GM18511 (cell line): ENCODE results near the gene HRH2.

Experiments
- ATAC-seq: cut with Tn5 transposase; IDR thresholded peaks from one replicate; pipeline ENCODE4 v1.9.1; 2021; ENCODE audit warnings: mild to moderate bottlenecking, moderate library complexity; ENCODE audit not compliant: unreplicated experiment

The HRH2 gene

DNA sequence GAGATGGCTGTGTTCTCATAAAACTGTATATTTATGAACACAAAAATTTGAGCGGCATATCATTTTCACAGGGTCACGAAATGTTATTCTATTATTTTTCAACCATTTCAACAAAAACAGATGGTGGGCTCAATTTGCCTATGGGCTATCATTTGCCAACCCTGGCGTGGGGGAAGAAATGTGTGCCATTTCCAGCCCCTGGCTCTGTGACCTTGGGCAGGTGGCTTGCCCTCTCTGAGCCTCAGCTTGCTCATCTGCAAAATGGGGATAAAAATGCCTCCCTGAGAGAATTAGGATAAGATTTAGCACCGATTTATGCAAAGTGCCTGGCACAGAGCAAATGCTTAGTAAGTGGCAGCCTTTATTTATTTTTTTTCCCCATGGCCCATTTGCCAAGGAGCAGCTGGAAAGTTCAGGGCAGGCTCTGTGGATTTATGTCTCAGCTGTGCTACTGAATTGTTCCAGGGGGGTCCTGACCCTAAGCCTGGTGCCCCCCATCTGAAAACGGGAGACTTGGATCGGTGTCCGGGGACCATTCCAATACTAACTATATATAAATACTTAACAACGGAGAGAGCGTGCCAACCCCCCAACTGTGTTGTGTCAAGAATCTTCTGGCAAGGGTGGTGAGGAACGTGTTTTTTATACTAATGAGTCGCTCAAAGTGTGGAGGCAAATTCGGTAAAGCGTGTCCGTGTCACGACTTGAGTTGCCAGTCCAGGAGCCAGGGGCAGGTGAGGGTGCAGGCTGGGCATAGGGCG, 34.5 kb downstream of the HRH2 start:
- ATAC-seq: no peak

DNA sequence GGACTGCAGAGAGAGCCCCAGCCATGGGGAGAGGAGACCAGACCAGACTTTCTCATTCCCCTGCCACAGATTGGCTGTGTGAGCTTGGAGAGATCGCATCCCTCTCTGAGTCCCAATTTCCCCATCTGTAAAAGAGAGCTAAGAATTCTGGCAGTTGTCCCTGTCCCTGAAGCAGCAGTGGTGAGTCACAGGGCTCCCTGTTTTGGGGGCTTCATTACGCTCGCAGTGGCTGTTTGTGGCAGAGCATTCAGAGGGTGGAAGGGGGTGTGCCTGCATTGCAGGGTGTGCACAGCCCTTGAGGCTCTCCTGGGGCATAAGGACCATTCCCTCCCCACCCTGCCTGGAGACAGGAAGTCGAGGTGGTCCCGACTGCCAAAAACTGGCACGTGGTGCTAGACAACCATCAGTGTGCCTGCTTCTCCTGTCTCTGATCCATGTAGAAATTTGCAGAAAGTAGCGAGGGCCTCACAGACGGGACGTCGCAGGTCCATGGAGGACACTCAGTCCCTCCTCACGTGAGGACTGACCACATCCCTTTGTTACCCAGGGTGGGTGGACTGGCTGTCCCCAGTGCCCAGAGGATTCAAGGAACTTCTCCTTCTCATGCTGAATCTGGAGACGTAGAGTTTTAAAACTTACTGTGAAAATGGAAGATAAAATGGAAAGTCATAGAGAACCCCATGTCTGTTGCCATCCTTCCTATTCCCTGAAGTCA, 35.3 kb downstream of the HRH2 start:
- ATAC-seq: no peak

DNA sequence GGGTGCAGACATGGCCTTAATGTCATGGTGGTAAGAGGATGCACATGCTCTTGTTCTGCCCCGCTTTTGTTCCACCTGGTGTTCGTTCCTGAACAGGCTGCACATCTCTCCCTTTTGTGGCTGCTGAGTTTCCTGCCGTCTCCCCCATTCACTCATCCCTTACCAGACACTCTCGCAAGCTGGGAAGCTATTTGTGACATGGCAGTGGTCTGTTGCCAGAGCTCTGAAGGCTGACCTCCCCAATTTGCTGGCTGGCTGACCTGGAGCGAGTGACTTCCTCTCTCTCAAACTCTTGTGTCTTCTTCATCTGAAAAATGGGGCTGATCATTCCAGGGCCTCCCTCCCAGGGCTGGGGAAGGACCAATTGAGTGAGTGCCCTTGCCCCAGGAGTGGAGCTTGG, 35.9 kb downstream of the HRH2 start:
- no peak for ATAC-seq

DNA sequence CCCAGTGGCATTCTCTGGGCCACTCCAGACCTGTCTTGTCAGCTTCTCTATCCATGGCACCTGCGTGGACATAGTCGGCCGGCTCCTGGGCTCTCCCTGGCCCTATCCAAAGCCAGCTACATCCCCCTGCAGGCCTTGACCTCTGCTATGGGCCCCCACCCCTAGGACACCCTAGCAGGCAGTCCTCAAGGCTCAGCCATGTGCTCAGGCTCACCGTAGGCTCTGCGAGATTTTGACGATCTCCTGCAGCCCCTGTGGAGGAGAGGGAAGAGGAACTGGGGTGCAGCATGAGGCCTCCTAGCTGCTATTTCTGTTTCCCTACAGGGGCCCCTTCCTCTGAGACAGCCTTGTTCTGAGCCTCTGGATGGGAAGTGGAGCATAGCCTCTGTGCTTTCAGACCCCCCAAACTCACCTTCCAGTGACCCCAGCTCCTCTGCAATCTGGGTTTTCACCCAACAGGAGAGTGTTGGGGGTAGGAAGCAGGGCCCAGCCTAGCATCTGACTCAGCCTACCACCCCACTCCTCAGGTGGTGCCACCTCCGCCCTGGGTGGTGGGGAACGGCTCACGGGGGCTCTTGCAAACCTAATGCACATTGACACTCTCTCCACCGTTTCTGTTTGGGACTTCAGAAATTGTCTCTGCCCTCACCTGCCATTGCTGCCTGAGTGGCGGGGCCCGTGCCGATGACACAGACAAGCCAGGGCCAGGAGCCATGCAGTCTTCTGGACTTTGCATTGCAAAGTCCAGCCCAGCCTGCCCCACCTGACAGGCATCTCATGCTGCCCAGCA, 36.7 kb downstream of the HRH2 start:
- ATAC-seq: no peak

DNA sequence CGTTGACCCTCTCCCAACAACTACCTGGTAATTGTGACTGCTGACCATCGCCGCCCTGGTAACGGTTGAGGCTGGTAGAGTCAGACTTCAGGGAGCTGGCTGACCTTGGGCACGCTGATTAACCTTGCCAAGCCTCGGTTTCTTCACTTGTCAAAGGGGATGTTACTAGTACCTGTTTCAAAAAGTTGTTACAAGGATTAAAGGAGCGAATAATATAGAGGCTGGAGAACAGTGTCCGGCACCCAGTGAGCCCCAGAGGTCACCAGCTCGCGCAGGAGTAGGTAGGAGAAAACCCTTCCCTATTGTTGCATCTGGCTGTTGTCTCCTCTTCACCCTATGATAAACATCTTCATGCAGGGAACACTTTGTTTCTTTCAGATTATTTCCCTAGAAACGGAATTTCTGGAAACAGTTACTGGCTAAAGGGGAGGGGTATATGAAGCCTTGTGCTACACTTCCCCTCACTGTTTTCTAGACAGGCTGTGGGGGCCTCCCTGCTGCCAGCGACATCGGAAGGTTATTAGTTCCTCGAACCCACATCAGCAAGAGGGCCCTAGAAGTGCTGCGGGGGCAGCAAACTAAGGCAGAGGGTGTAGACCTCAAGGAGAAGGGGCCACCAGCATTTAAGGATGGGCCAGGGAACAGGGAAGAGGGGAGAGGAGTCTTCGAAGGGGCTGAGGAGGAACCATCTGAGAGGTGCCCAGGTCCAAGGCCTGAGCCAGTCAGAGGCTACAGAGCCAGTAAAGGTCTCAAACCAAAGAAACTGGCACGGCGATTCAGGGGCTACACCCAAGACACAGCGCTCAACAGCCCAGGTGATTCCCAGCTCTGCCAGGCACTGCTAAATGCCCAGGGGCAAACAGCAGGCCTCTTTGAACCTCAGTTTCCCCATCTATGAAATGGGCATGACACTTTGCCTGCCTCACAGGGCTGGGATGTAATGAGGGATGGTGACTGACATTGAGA, 37.6 kb downstream of the HRH2 start:
- no peak for ATAC-seq

DNA sequence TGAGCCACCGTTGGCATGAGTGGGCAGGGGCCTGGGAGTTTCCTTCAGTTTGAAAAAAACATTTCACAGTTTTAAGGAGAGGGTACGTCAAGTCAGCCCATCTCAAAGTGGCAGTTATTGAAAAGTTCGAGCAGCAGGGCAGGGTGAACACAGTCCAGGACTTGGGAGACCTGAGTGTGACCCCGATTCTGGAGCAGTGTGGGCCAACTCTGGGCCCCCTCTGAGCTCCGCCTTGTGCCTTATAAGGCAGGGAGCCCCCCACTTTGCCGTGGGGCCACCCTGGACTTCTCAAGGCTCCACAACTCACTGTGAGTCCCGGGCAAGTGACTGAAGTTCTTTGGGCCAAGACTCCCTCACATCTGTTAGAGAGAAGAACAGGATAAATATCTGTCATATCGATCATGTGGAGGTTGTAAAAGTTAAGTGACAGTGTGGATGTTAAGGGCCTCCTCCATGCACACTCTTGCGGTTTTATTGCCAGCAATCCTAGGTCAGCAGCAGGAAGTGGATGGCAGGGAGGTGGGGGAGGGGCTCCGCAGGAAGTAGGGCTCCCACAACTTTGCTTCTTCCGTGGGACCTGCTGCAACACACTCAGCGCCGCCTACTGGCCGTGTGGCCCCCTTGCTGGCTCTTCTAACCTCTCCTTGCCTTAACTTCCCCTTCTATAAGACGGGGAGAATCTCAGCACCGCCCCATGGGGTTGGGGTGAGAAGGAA, 38.4 kb downstream of the HRH2 start:
- ATAC-seq: no peak

DNA sequence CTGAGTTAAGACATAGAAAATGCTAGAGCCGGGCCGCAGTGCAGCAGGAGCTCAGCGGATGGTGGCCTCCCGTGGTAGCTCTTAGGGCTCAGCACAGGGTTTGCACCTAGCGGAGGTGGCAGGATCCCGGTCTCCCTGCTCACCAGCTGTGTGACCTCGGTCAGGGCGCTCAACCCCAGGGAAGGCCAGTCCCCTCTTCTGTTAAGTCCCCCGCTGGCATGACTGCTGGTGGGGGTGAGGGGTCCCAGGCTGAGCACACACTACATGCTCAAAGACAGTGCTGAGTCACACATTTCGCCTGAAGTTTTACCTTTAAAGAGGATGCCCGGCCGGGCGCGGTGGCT, 39.0 kb downstream of the HRH2 start:
- no peak for ATAC-seq

DNA sequence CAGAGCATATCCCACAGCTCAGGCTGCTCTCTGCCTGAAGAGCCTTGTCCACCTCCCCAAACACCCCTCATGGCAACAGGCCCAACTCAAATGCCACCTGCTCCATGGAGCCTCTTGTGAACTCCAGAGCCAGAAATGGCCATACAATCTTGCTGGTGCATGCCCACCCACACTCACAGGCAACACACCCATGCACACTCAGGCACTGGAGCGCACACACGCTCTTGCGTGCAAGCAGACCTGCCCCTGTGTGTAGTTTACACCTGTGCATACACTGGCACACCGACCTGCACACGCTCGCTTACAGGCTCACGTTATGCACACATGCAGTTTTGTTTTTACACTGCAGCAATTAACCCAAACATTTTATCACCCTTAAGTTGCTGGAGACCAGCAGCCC, 40.0 kb downstream of the HRH2 start:
- no peak for ATAC-seq

DNA sequence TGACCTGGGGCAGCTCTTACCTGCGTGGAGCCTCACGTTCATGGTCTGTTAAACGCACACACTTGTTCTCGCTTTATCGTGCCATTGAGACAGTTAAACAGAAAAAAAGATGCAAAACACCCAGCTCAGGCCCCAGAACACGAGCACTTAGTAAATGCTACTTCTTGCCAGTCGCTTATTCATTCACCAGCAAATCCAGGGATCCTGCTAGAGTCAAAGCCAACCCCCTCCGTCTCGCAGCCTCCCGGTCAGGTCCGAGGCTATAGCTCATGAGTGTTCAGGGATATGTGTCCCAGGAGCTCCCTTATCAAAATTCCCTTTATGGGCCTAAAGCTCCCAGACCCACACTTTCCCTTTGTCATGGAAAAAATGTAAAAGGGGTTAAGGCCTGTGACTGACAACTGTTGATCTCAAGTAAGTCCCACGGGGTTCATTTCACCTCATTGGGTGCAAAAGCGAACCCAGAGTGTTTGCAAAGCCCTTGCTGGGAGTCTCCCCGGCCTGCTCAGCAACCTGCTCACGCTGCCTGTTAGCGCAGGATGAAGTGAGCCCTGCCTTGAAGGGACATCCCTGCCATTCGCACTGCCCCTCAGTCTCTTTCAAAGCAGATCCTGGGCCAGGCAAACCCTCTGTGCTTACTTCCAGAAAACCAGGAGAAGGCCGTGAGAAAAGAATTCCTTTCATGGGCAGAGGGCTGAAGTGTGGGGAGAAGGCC, 40.7 kb downstream of the HRH2 start:
- ATAC-seq: no peak

DNA sequence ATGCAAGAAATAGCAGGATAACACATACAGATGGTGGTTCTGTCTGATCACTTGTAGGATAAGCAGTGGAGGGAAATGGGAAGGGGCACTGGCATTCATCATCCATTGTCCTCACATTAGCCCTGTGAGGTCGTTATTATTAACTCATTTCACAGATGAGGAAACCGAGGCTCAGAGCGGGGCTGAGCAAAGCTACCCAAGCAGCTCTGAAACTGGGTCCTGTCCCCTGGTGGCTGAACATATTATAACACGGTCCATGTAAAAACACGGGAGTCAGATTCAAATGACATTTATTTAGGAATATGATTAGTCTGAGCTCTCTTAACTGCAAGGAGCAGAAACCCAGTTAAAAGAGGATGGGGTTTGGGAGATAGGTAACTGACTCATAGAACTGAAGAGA, 43.1 kb downstream of the HRH2 start:
- no peak for ATAC-seq

DNA sequence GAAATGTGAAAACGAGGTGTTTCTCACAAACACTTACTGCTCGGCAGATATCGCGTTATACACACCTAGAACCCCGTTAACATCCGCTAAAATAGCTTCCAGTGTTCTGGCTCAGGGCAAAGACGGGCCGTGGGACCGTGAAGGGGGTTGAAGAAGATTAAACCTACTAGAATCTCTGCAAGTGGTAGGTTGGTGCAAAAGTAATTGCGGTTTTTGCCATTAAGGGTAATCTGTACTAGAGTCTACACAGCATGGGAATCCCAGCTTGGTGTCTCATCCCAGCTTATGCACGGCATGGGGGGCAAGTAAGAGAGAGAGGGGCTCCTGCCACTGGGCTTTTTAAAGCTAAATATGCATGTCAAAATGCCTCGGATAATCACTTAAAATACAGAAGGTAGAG, 43.9 kb downstream of the HRH2 start:
- no peak for ATAC-seq

DNA sequence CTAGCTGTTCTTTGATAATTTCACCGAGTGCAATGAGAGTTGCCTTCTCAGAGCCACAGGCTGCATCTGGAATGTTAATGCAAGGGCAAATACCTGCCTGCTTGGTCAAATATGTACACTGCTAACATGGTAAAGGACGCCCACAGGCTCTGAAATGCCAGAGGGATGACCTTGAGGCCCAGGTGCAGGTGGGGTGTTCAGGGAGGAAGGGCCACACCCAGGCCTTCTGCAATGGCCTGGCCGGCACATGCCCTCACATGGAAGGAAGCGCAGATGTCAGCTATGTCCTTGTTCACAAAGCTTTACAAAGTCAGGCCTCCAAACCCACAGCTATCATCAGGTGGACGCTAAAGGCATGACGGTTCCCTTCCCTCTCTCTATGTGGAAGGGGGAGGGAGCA, 48.6 kb downstream of the HRH2 start:
- ATAC-seq: no peak

DNA sequence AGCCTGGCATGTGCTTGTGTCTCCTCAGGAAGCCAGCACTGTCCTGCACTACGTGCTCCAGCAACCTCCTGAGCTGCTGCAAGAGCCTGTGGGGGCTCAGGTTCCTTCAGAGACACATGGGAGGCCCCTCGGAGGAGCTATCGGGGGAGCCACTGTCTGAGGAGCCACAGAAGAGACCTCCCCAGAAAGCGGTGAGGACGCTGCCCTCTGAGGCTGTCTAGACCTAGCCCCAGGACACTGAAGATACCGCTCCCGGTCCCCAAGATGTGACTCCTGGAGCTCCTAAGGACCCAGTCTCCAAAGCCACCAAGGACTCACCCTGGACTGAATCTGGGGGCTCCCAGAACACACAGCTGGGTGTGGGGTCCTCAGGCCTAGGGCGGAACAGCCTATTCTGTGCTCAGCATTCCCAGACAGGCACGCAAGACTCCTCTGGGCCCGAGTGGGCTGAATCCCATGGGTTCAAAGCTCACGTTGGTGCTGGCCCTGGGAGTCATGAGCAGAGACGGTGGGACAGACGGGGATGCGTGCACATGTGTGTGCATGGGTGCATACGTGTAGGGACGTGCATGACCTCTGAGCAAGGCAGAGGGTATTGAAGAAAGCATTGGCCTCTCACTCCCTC, 50.0 kb downstream of the HRH2 start:
- ATAC-seq: no peak

DNA sequence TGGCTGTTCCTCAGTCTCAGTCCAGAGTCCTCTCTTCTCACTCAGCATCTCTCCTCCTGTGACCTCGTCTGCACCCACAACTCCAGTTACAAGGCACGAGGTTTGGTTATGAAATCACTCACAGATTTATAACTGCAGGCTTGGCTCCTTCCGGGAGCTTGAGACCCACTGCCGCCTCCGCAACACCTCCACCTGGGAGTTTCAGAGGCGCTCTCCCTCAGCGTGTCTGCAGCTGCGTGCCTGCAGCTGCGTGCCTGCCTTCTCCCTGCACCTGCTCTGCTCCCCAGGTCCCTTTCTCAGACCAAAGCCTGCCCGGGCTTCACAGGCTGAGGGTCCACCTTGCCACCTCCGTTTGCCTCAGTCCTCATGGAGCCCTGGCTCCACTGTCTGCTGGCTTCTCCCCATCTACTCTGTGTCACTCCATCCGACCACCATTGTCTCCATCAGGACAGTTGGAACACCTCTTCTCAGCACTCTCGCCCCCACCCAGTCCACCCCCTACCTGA, 51.5 kb downstream of the HRH2 start:
- peak; percentile 43 for ATAC-seq

DNA sequence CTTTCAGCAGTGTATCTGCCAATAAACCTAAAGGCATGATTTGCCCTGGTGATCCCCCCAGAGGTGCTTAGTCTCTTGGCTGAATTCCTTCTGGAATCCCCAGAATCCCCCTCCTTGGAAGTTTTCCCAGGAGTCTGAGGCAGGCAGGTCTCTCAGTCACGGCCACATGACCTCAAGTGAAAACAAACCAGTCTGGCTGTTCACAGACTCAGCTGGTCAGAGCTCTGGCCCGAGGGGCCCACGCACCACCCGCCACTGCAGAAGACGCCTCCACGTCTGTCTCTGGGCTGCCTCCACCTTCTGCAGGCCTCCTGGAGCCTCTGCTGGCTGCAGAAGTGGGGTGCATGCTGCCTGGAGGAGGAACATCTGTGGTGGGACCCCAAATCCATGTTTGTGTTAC, 52.5 kb downstream of the HRH2 start:
- no peak for ATAC-seq

DNA sequence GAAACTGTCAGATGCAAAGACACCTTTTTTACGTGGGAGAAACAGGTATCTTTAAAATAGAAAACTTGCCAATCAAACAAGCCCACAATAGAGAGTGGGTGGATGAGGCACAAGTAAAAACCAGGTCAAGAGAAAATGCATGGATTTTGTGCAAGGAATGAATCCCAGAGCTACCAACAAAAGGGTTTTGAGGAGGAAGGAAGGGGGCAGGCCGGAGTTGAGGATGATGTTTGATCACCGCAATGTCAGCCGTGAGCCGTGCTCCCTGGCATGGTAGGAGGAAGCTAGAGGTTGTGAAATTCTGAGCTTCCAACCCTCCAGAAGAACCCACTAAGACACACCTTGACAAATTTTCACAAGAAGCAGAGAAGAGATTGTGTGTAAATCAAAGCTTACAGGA, 53.2 kb downstream of the HRH2 start:
- ATAC-seq: no peak

DNA sequence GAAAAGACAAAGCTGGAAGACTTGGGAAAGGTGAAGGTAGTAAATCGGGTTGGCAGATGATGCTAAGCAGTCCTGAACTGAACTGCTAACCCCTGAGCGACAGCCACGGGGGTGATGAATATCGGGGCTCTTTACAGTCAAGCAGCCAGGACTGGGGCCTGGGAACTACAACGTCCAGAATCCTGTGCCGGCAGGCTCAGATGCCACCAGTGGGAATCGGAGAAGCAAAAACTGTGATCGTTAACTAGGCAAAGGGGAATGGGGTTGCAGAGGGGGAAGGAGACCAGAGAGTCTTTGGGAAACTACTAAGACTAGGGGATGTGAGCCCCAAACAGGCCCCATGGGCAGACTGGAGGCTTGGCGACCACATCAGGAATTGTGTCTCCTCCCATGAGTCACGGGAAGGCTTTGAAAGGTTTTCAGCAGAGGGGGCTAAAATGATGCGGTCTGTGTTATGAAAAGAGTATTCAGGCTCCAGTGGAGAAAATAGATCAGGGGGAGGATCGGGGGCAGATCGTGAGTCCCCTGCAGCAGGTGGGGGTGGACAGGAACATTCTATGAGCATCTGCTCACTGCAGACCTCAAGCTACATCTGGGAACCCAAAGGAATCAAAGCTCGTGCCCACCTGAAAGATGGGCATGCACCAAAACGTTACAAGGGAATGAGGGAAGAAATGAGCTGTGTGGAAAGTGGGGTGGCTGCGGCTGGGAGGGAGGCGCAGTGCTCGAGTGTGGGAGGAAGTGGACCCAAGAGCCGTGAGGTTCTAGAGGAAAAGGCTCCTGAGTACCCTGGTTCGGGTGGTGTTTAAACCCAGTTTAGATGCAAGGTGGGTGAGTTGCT, 53.8 kb downstream of the HRH2 start:
- no peak for ATAC-seq

DNA sequence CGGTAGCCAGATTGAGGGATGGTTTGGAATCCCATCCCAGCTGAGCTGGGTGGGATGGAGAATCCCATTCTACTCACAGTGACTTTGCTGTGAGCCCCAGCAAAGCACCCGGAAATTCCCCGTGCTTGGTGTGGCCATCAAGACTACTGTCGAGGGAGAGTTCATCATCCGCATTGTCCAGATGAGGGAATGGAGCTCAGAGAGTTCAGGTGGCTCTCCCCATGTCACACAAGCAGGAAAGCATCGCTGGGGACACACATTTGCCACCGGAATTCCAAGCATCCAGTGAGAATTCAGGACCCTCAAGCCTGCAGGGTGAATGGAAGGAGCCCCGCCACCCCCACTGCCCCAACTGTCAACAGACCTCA, 54.4 kb downstream of the HRH2 start:
- no peak for ATAC-seq
